ENCODE measurements around the gene IRX6. TPM values are rescaled to one million over a fixed set of nuclear protein-coding genes. Genes with fewer than 3 reads are reported as not detected.
A peak's percentile ranks its signal among the peaks of the same experiment; 100 is the strongest.

Gene IRX6
- total RNA-seq, 1 donor from 2014 or later: not detected

GRCh38 chr16:55325458-55326109, 1.6 kb downstream of the IRX6 start:
- Histone ChIP-seq H3K4me2 (peak overlapping the region; percentile 98), H3K9ac (no peak overlapping the region), H3K4me3 (peak overlapping the region; percentile 64), H3K4me1 (peaks cover 31% of the 10 kb centered on the region), H4K20me1 (ENCODE audit: low read depth) (peaks cover 20% of the 10 kb centered on the region), H3F3A (ENCODE audit: low read depth) (peaks cover 23% of the 10 kb centered on the region), H3K79me2 (ENCODE audit: low read depth) (no peaks in the 10 kb centered on the region), H3K27me3 (peaks cover 100% of the 10 kb centered on the region), H3K36me3 (no peaks in the 10 kb centered on the region), H2AFZ (replicated peaks) (no peak overlapping the region), H3K27ac (no peak overlapping the region), H3K9me3 (ENCODE audit: low read depth) (no peaks in the 10 kb centered on the region)
- Mint-ChIP-seq H3K36me3 (no peaks in the 10 kb centered on the region), H3K27ac (no peak overlapping the region), H3K4me3 (peak overlapping the region; percentile 78), H3K27me3 (ENCODE audit: insufficient read depth, low read depth) (peaks cover 63% of the 10 kb centered on the region), H3K9me3 (peaks cover 3% of the 10 kb centered on the region), H3K4me1 (peaks cover 25% of the 10 kb centered on the region)
- no peak for DNase-seq (ENCODE audit: low spot score)
- TF ChIP-seq EZH2 (IDR thresholded peaks at IDR 0.05) (no peak), CTCF (IDR thresholded peaks at IDR 0.05) (no peak), EZH2phosphoT487 (IDR thresholded peaks at IDR 0.05) (no peak)

GRCh38 chr16:55326261-55327092, 2.5 kb downstream of the IRX6 start:
- H3K4me1 Mint-ChIP-seq: peaks cover 30% of the 10 kb centered on the region
- Histone ChIP-seq H3K4me1 (peaks cover 31% of the 10 kb centered on the region), H2AFZ (replicated peaks) (no peak overlapping the region), H3K9me3 (ENCODE audit: low read depth) (no peaks in the 10 kb centered on the region), H3K4me3 (no peak overlapping the region), H3K27me3 (peaks cover 100% of the 10 kb centered on the region), H3K27ac (no peak overlapping the region), H4K20me1 (ENCODE audit: low read depth) (peaks cover 20% of the 10 kb centered on the region), H3K36me3 (no peaks in the 10 kb centered on the region), H3F3A (ENCODE audit: low read depth) (peaks cover 23% of the 10 kb centered on the region), H3K79me2 (ENCODE audit: low read depth) (no peaks in the 10 kb centered on the region), H3K9ac (no peak overlapping the region), H3K4me2 (no peak overlapping the region)
- peaks cover 72% of the 10 kb centered on the region for H3K27me3 Mint-ChIP-seq (ENCODE audit: insufficient read depth, low read depth)
- peak; percentile 22 for DNase-seq (ENCODE audit: low spot score)
- TF ChIP-seq CTCF (IDR thresholded peaks at IDR 0.05): no peak
- H3K4me3 Mint-ChIP-seq: no peak overlapping the region
- peaks cover 3% of the 10 kb centered on the region for H3K9me3 Mint-ChIP-seq
- no peaks in the 10 kb centered on the region for H3K36me3 Mint-ChIP-seq
- no peak overlapping the region for H3K27ac Mint-ChIP-seq

- Histone ChIP-seq H2AFZ (replicated peaks) (peak overlapping the region; percentile 79), H3K4me2 (peak overlapping the region; percentile 76), H3K27me3 (peaks cover 100% of the 10 kb centered on the region), H3K9ac (no peak overlapping the region), H4K20me1 (ENCODE audit: low read depth) (peaks cover 20% of the 10 kb centered on the region), H3K36me3 (no peaks in the 10 kb centered on the region), H3K27ac (no peak overlapping the region), H3K4me3 (peak overlapping the region; percentile 30), H3K9me3 (ENCODE audit: low read depth) (no peaks in the 10 kb centered on the region), H3F3A (ENCODE audit: low read depth) (peaks cover 19% of the 10 kb centered on the region), H3K4me1 (peaks cover 30% of the 10 kb centered on the region), H3K79me2 (ENCODE audit: low read depth) (no peaks in the 10 kb centered on the region)
- H3K4me3 Mint-ChIP-seq: peak overlapping the region; percentile 50
- H3K27me3 Mint-ChIP-seq (ENCODE audit: insufficient read depth, low read depth): peaks cover 80% of the 10 kb centered on the region
- no peak overlapping the region for H3K27ac Mint-ChIP-seq
- H3K4me1 Mint-ChIP-seq: peaks cover 29% of the 10 kb centered on the region
- peak; percentile 80 for TF ChIP-seq EZH2phosphoT487 (IDR thresholded peaks at IDR 0.05)
- TF ChIP-seq CTCF (IDR thresholded peaks at IDR 0.05): no peak
- TF ChIP-seq EZH2 (IDR thresholded peaks at IDR 0.05): peak; percentile 83
- no peaks in the 10 kb centered on the region for H3K36me3 Mint-ChIP-seq
- DNase-seq (ENCODE audit: low spot score): peak; percentile 41
- peaks cover 9% of the 10 kb centered on the region for H3K9me3 Mint-ChIP-seq
These were observed 4.9 kb downstream of the IRX6 start for GRCh38 chr16:55328611-55329569.
